GM12801 (cell line): ENCODE measurements around the gene TM9SF1.

Experiments used
- TF ChIP-seq, protein P1 (sequence below): IDR thresholded peaks from one replicate; pipeline ENCODE4 v1.5.1; 2011; ENCODE audit warnings: control low read depth; ENCODE audit not compliant: insufficient read length; ENCODE audit errors: extremely low read depth

The TM9SF1 gene, protein sequence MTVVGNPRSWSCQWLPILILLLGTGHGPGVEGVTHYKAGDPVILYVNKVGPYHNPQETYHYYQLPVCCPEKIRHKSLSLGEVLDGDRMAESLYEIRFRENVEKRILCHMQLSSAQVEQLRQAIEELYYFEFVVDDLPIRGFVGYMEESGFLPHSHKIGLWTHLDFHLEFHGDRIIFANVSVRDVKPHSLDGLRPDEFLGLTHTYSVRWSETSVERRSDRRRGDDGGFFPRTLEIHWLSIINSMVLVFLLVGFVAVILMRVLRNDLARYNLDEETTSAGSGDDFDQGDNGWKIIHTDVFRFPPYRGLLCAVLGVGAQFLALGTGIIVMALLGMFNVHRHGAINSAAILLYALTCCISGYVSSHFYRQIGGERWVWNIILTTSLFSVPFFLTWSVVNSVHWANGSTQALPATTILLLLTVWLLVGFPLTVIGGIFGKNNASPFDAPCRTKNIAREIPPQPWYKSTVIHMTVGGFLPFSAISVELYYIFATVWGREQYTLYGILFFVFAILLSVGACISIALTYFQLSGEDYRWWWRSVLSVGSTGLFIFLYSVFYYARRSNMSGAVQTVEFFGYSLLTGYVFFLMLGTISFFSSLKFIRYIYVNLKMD

DNA sequence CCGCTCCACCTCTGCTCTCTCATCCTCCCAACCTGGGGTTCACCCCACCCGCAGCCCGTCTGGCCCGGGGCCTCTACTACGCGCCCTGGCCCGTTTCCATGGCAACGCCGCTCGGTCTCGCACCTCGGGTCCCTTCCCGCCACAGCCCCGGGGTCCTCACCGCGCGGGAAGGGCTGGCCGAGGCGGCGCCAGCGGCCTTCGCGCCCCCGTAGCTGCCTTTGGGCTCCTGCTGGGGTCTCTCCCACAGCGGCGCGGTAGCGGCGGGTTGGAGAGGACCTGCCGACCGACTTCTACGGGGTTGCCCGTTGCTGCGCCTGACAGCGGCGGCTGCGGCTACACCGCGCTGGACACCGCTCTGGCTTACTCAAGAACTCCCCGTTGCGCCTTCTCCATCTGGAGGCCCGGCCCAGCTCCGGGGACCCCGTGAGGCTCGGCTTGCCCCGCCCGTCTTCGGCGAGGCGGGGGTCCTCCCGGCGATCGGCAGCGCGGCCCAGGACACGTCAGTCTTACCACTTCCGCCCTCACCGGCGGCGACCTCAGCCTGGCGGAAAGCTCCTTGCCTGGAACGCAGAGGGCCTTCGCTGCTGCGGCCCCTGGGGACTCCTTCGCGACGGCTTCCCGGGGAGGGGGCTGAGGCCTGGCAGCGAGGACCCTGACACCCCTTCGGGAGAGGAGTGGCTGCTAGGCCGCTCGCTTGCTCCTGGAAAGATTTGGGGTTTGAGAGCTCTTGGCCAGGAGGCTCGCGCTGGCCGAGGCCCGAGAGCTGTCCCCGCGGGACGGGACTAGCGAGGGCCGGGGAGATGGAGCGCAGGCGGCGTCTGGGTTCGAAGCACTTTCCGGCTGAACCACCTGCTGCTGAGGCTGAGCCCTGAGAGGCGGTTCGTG is at the start of gene TM9SF1:
Gene TM9SF1, minus strand, starts transcription at position 256 of the 885 bp plus-strand sequence. CDS start 422 bp downstream, outside the sequence.
- TF ChIP-seq, protein P1, sequence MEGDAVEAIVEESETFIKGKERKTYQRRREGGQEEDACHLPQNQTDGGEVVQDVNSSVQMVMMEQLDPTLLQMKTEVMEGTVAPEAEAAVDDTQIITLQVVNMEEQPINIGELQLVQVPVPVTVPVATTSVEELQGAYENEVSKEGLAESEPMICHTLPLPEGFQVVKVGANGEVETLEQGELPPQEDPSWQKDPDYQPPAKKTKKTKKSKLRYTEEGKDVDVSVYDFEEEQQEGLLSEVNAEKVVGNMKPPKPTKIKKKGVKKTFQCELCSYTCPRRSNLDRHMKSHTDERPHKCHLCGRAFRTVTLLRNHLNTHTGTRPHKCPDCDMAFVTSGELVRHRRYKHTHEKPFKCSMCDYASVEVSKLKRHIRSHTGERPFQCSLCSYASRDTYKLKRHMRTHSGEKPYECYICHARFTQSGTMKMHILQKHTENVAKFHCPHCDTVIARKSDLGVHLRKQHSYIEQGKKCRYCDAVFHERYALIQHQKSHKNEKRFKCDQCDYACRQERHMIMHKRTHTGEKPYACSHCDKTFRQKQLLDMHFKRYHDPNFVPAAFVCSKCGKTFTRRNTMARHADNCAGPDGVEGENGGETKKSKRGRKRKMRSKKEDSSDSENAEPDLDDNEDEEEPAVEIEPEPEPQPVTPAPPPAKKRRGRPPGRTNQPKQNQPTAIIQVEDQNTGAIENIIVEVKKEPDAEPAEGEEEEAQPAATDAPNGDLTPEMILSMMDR: no peak

DNA sequence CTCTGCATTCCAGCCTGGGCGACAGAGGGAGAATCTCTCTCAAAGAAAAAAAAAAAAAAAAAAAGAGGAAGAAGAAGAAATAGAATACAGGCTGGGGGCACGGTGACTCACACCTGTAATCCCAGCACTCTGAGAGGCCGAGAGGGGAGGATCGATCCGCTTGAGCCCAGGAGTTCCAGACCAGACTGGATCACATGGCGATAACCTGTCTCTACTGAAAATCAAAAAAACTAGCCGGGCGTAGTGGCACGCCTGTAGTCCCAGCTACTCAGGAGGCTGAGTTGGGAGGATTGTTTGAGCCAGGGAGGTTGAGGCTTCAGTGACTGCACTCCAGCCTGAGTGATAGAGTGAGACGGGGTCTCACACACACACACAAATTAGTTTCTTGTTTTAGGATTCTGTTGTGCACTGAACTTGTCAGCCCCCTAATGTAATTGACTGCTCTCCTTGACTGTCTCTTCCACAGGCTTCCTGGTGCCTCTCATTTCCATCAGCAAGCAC is 48.1 kb upstream of the TM9SF1 start:
- TF ChIP-seq, protein P1: no peak

DNA sequence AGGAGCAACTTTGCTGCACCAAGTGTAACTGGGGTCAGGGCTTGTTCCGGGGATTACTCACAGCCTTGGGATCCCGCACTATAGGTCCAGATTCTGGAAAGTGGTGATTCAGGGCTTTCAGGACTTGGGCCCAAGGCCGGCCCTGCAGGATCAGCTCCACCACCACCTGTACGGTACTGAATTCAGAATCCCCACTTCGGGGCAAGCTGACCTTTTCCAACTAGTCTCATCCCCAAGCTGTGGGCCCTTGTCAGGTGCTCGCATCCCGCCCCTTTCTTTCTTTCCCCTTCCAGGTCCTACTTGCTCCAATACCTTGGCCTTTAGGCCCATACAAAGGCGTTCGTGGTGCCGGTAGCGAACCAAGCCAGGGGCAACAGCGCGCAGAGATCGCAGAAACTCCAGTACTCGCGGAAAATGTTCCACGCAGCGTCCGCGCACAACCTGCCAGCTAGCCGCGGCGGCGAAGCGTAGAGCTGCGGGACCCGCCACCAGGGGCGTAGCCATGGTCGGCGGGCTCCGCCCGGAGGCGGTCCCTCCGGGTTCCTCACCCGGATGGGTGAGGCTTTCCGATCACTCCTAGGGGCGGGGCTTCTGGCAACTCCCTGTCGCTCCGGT is 46.7 kb upstream of the TM9SF1 start:
- TF ChIP-seq, protein P1: no peak

DNA sequence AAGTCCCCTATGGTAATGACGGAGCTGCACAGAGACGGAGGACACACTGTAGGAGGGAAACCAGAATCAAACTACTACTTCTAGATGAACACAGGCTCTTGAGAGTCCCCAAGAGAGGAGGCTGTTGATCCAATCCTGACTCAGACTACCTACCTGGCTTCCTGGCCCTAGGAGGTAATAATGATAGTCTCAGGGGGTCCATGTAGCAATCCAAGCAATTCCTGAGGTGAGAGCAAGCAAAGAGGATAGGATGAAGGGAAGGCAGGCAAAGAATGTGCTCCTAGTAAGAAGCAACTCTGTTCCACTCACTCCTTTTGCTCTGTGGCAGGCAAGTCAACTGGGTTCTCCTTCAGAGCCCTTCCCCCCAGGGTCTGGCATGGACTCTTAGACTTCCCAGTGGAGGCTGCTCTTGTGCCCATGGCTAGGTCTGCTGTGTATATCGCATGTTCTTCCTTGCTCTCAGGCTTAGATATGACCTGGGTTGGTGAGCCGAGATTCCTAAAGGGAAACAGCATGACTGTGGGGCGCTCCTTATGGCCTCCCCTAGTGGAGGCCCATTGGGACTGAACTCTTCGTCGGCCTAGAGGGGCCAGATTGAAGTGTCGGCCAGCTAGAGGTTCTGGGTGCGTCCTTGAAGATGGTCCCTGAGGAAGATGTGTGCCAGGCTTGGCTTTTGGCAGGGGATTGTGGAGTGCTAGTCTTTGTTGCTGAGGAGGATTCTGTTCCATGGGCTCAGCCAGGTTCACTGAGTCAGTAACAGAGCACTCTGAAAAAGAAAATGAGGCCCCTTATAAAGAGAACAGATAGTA is 45.1 kb upstream of the TM9SF1 start:
- TF ChIP-seq, protein P1: no peak

DNA sequence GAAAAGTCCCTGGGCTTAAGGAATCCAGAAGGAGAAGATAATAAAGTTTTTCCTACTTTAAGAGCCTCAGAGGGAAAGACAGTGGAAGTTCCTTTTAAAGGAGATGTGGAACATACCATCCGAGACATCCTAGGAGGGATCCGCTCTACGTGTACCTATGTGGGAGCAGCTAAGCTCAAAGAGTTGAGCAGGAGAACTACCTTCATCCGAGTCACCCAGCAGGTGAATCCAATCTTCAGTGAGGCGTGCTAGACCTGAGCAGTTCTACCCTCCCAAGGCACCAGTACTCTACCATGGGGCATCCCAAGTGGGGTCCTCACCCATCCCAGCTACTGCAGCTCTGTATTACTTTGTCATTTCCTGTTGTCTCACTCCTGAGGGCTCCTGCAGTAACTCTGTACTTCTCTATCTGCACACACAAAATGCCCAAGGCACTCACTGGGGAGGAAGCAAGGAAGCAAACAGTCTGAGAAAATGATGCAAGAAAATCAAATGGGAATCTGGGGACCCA is 43.3 kb upstream of the TM9SF1 start:
- TF ChIP-seq, protein P1: no peak

DNA sequence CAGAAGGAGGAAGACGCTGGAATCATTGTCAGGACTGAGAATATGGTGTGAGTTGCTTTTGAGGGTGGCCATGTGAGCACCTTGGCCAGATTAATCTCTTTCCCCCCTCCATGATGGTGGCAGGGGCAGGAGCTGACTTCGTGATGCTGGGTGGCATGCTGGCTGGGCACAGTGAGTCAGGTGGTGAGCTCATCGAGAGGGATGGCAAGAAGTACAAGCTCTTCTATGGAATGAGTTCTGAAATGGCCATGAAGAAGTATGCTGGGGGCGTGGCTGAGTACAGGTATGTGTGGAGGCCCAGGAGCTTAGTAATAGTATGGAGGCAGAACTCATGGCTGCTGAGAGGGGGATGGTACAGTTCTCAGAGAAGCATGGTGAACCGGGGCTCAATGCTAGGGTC is 42.9 kb upstream of the TM9SF1 start:
- TF ChIP-seq, protein P1: no peak
